ENCODE results near the gene PUM1. TPM values are rescaled to one million over a fixed set of nuclear protein-coding genes. Genes with fewer than 3 reads are reported as not detected.

The PUM1 gene
- total and polyA plus RNA-seq, 10 of the 15 experiments (the other 5 are each of a cell fraction or from before 2014, with no cell fraction given) = 21.4 to 75.3 (median 42.4) TPM

DNA sequence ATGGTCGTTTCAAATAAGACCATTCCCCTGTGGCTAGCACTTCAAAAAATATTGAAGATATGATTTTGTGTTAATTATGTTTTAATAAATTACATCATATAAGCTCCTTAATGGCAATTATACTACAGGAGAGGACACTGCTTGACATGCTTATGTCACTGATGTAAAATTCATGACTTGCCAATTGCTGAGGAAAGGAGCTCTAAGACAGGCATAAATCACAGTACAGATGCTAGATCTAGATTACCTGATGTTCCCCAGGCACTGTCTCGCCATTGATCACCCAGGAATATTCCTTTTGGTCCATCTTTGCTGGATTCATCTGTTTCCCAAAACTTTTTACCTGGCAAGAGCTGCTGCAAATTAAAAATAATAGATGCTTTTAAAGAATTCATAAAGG is 58.8 kb downstream of the PUM1 start:
- WGBS (ENCODE audit: insufficient coverage, insufficient replicate concordance, low lambda C conversion rate, missing lambda C conversion rate) = 74% methylated on average over 2 of the region's 2 CpGs
- ChIA-PET CTCF (interaction anchor here (0.6 to 1.1 kb wide), 2 partner anchors 19 to 874 kb away, joined by 3 to 4 read pairs; no protein-coding TSS in a partner anchor), RAD21 (ENCODE audit: unreplicated experiment) (interaction anchor here (0.5 to 0.8 kb wide), 2 partner anchors 21 to 286 kb away, joined by 3 to 4 read pairs; no protein-coding TSS in a partner anchor), POLR2A (interaction anchor here (1.0 to 1.7 kb wide), 2 partner anchors 9 to 39 kb away, joined by 3 read pairs; no protein-coding TSS in a partner anchor), SMC1A (ENCODE audit: uncharacterized antibody, unreplicated experiment) (interaction anchor here (0.9 to 2.1 kb wide), 6 partner anchors 10 to 64 kb away, joined by 3 to 7 read pairs (median 4); no protein-coding TSS in a partner anchor)
- no peak overlapping the region for H3K9ac ChIP-seq (ENCODE audit: control insufficient read depth, insufficient read depth, low read length)
- TF ChIP-seq ASH2L (IDR thresholded peaks at IDR 0.05; ENCODE audit: borderline replicate concordance, low read depth) (no peak), CHD1 (IDR thresholded peaks at IDR 0.05; ENCODE audit: low read depth, low read length) (no peak), SP1 (IDR thresholded peaks at IDR 0.05; ENCODE audit: low read depth, low read length) (no peak), JUNB (IDR thresholded peaks at IDR 0.05) (no peak)
- H3K4me2 ChIP-seq (ENCODE audit: control insufficient read depth, insufficient read depth) = no peak overlapping the region
- BruUV-seq (replicated peaks) = no TSS peak
- ATAC-seq = no peak
- intact Hi-C loops (cut with micrococcal nuclease; ENCODE audit: unreplicated experiment) = no loop called here
- no peak overlapping the region for H2AFZ ChIP-seq (ENCODE audit: control insufficient read depth, low read depth, low read length)
- peaks cover 25% of the 10 kb centered on the region for H3K4me1 ChIP-seq (ENCODE audit: control insufficient read depth, insufficient read depth, low read length)
- H3K9me3 ChIP-seq (replicated peaks; ENCODE audit: control insufficient read depth, insufficient read depth, low read length) = no peaks in the 10 kb centered on the region
- peaks cover 68% of the 10 kb centered on the region for H3K79me2 ChIP-seq (ENCODE audit: control insufficient read depth, insufficient read depth, low read length)
- H3K4me3 ChIP-seq = no peak overlapping the region
- H4K20me1 ChIP-seq (ENCODE audit: control insufficient read depth, insufficient read depth) = peaks cover 4% of the 10 kb centered on the region; the same call in 1 of the 2 replicates
- no peak for DNase-seq (ENCODE audit: low read depth, low spot score)
- in situ Hi-C loops (cut with MboI) = no loop called here
- no peak for FAIRE-seq
- H3K27me3 ChIP-seq (replicated peaks in 1 of 2; ENCODE audit: control insufficient read depth in 2 of 2, insufficient read depth in 2 of 2, low read length in 1 of 2) = no peaks in the 10 kb centered on the region
- H3K27ac ChIP-seq (ENCODE audit: control insufficient read depth, insufficient read depth) = no peak overlapping the region
- H3K36me3 ChIP-seq (ENCODE audit: control insufficient read depth in 2 of 2, insufficient read depth in 2 of 2, low read length in 1 of 2) = peaks cover 7 to 28% of the 10 kb centered on the region in 2 experiments

DNA sequence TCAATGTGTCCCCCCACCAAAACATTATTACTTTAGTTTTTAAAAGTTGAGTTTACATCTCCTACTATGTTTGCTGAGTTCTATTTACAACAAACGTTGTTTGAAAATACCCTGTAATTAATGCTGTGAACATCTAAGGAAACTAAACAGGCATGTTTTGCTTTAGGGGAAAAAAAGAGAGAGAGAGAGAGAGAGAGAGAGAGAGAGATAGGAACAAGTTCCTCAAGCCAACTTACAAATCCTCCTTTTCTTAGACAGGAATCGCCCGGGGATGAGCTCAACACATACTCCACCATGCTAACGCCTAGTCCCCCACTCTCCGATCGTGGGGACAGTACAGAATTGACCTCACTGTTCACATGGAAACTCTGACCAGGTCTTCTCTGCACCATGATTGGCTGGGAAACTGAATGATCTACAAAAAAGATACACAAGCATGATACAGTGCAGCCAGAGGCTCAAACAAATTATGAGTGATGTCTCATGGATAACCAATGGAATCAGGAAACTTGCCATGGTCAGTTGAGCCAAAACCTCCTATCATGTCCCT is 59.8 kb downstream of the PUM1 start:
- peaks cover 20% of the 10 kb centered on the region for H3K4me1 ChIP-seq (ENCODE audit: control insufficient read depth, insufficient read depth, low read length)
- no peaks in the 10 kb centered on the region for H3K9me3 ChIP-seq (replicated peaks; ENCODE audit: control insufficient read depth, insufficient read depth, low read length)
- no peaks in the 10 kb centered on the region for H3K27me3 ChIP-seq (replicated peaks in 1 of 2; ENCODE audit: control insufficient read depth in 2 of 2, insufficient read depth in 2 of 2, low read length in 1 of 2)
- RAD21 ChIA-PET (ENCODE audit: unreplicated experiment) = interaction anchor here (1.2 kb wide), 1 partner anchor 32 kb away, joined by 3 read pairs; no protein-coding TSS in a partner anchor
- TF ChIP-seq JUND (IDR thresholded peaks at IDR 0.05; ENCODE audit: low read depth, low read length) (no peak), FOXM1 (IDR thresholded peaks at IDR 0.05; ENCODE audit: low read depth, low read length) (no peak)
- TF ChIP-seq, protein P1, sequence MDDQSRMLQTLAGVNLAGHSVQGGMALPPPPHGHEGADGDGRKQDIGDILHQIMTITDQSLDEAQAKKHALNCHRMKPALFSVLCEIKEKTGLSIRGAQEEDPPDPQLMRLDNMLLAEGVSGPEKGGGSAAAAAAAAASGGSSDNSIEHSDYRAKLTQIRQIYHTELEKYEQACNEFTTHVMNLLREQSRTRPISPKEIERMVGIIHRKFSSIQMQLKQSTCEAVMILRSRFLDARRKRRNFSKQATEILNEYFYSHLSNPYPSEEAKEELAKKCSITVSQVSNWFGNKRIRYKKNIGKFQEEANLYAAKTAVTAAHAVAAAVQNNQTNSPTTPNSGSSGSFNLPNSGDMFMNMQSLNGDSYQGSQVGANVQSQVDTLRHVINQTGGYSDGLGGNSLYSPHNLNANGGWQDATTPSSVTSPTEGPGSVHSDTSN (IDR thresholded peaks at IDR 0.05; ENCODE audit: insufficient replicate concordance, low read depth, low read length) = no peak
- no peak overlapping the region for H3K4me3 ChIP-seq
- H3K4me2 ChIP-seq (ENCODE audit: control insufficient read depth, insufficient read depth) = no peak overlapping the region
- WGBS (ENCODE audit: insufficient coverage, insufficient replicate concordance, low lambda C conversion rate, missing lambda C conversion rate) = 97% methylated on average over 6 of the region's 6 CpGs
- H3K27ac ChIP-seq (ENCODE audit: control insufficient read depth, insufficient read depth) = no peak overlapping the region
- BruUV-seq (replicated peaks) = no TSS peak
- POLR2A ChIA-PET = interaction anchor here (1.7 kb wide), 1 partner anchor 40 kb away, joined by 3 read pairs; no protein-coding TSS in a partner anchor
- DNase-seq (ENCODE audit: low read depth, low spot score) = no peak
- in situ Hi-C loops (cut with MboI) (no loop called here), intact Hi-C loops (cut with micrococcal nuclease; ENCODE audit: unreplicated experiment) (no loop called here)
- H3K36me3 ChIP-seq (ENCODE audit: control insufficient read depth in 2 of 2, insufficient read depth in 2 of 2, low read length in 1 of 2) = peaks cover 7 to 32% of the 10 kb centered on the region in 2 experiments
- CTCF ChIA-PET = no interaction called here
- SMC1A ChIA-PET (ENCODE audit: uncharacterized antibody, unreplicated experiment) = interaction anchor here (1.4 to 2.1 kb wide), 3 partner anchors 22 to 25 kb away, joined by 4 to 7 read pairs (median 4); no protein-coding TSS in a partner anchor
- no peak for FAIRE-seq
- ATAC-seq = no peak
- H4K20me1 ChIP-seq (ENCODE audit: control insufficient read depth, insufficient read depth) = peaks cover 2% of the 10 kb centered on the region; the same call in 1 of the 2 replicates
- H2AFZ ChIP-seq (ENCODE audit: control insufficient read depth, low read depth, low read length) = no peak overlapping the region
- no peak overlapping the region for H3K9ac ChIP-seq (ENCODE audit: control insufficient read depth, insufficient read depth, low read length)
- peaks cover 60% of the 10 kb centered on the region for H3K79me2 ChIP-seq (ENCODE audit: control insufficient read depth, insufficient read depth, low read length)

All from GM12878 (cell line).